GM18951 (cell line): ENCODE measurements around the gene ZNF575.

Experiments used
- POLR2A ChIP-seq: IDR thresholded peaks from 4 replicates; pipeline ENCODE4 v1.6.1; 2011; ENCODE audit warnings: mild to moderate bottlenecking; ENCODE audit not compliant: insufficient read length, insufficient read depth; ENCODE audit errors: extremely low read depth
- in situ Hi-C: fragments of 300-500 bp; cut with MboI; formaldehyde crosslinking; loops from one replicate; pipeline ENCODE4 v1.12.0; 2022; ENCODE audit warnings: low sequenced_read_pairs, mixed read lengths, inconsistent platforms; ENCODE audit not compliant: unreplicated experiment

ZNF575 gene

GRCh38 chr19:43524922-43525835 lies 7.8 kb upstream of the ZNF575 start:
- no peak for TF ChIP-seq POLR2A
- in situ Hi-C loops = loop anchor here (5.0 kb wide), 1 partner anchor 78 kb away; no protein-coding TSS in a partner anchor

GRCh38 chr19:43525836-43526771 lies 6.9 kb upstream of the ZNF575 start:
- in situ Hi-C loops = no loop called here
- TF ChIP-seq POLR2A = no peak

- in situ Hi-C loops = no loop called here
- TF ChIP-seq POLR2A = peak; percentile 92
Measured at GRCh38 chr19:43526884-43527859, 5.8 kb upstream of the ZNF575 start, which contains the start of gene ETHE1. ETHE1 (minus strand) TSS chr19:43527201; CDS start chr19:43527177, 24 bp downstream.

- in situ Hi-C loops = no loop called here
- TF ChIP-seq POLR2A = no peak
Measured at GRCh38 chr19:43527860-43528622, 4.9 kb upstream of the ZNF575 start.

GRCh38 chr19:43532571-43532961 lies 422 bp upstream of the ZNF575 start:
- in situ Hi-C loops = no loop called here
- no peak for TF ChIP-seq POLR2A

- peak; percentile 20 for TF ChIP-seq POLR2A
- in situ Hi-C loops = no loop called here
Measured at GRCh38 chr19:43533546-43534304, 737 bp downstream of the ZNF575 start.

GRCh38 chr19:43534305-43534815 lies 1.4 kb downstream of the ZNF575 start:
- in situ Hi-C loops = no loop called here

GRCh38 chr19:43534816-43535761 lies 2.1 kb downstream of the ZNF575 start:
- in situ Hi-C loops = no loop called here

More at GRCh38 chr19:43534305-43534815, 1.4 kb downstream of the ZNF575 start:
- no peak for TF ChIP-seq POLR2A

GRCh38 chr19:43538922-43539321 lies 5.9 kb downstream of the ZNF575 start:
- in situ Hi-C loops = no loop called here
- no peak for TF ChIP-seq POLR2A

More at GRCh38 chr19:43534816-43535761, 2.1 kb downstream of the ZNF575 start:
- no peak for TF ChIP-seq POLR2A

GRCh38 chr19:43540381-43540780 lies 7.4 kb downstream of the ZNF575 start:
- in situ Hi-C loops = no loop called here
- no peak for TF ChIP-seq POLR2A
